T-helper 9 cell (primary cell): Measurements from ENCODE around the gene MRPS7.
"Not testable (repeated sequence)": the region's sequence is repeated elsewhere in the genome, so short reads cannot be mapped to it uniquely, and the experiment has no call there.

Experiments used
- DNase-seq: peaks from one replicate; pipeline ENCODE4 v3.0.0-alpha.2; 2020

The MRPS7 gene

DNA sequence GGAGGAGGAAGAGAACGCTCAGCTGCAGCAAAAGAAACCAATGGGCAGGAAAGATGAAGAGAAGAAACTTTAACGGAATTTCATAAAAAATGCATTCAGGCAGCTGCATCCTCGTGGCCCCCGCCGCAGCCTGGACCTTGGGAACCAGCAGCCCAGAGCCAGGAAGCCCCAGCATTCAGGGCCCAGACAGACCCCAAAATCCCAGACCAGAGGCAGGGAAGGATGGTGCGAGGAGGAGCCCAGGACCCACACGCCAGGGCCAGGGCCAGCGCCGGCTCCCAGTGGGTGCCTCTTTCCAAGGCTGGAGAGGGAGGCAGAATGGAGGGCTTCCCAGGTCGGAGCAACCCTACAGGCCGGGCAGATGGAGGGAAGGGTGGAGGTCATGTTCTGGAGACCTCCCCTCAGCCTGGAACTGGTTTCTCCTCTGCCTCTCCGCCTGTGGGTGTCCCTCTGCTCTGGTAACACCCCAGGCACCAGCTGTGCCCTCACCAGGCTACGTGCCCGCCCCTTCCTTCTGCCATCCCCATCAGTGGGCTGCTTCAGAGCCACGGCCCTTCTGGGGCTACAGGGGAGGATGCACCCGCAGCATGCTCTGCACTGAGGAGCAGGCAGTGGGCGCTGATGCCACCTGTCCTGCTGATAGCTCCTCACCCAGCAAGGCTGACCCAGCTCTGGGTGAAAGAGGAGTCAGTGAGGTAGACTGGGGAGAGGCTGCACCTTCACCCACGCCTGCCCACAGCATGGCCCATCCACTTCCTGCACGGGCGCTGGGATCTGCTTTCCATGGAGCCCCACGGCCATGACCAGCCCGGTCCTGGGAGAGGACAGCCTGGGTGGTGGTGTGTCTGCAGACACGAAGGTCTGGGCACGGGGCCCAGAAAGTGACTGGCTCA, 10.5 kb downstream of the MRPS7 start:
- DNase-seq = no peak

DNA sequence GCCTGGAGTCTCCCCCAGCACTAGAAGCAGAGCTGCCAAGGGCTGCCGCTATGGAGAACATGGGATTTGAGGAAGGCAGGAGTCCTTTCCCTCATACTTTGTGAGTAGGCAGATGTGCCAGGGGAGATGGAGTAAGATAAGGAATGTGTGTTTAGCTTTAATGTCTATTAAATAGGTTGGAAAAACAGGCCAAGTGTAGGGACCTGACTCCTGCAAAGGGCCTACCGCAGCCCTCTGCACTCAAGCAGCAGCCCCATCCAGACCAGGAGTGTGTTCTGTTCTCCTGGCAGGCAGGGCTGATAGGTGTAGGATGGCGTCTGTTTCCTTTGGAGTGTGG, 11.1 kb downstream of the MRPS7 start:
- DNase-seq = no peak

DNA sequence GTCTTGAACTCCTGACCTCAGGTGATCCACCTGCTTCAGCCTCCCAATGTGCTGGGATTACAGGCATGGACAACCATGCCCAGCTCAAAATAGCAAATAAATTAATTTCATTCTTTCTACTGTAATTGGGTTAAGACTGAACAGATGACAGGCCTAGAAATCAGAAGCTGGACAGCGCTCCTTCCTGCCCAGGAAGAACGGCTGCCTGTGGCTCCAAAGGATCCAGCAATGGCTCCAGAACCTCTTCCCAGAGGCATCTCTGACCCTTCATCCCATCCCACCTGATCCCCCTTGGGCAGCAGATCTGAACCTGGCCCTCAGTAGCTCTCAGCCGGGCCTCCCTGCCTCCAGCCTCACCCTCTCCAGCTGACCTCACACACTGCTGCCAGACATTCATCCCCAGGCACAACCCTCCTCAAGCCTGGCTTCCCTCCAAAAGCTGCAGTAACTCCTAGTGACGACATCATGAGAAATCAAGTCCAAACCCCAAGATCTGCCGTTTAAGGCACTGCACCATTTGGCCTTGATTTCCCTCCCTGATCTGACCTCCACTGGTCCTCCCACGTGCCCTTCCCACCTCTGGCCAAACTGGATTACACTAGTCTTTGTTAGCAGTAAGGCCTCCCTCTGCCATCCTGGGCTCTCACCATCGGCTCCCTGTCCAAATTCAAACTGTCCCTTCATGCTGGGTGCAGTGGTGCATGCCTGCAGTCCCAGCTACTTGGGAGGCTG, 12.5 kb downstream of the MRPS7 start:
- no peak for DNase-seq

DNA sequence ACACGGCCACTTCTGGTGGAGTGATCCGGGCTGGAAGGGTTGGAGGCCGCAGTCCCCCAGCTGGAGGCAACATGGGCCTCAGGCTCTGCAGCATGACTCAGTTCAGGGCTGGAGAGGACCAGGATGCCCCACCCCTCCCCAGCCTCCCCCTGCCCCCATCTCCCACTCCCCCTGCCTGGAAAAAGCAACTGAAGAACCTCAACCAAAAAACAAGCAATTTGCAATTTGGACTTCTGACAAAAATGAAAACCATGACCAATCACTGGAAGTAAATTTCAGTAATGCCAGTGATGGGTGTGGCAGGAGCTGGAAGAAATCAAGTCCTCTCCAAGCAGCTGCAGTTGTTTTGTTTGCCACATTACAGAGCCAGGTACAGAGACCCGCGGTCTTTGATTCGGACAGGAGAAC, 16.0 kb downstream of the MRPS7 start:
- DNase-seq = no peak

DNA sequence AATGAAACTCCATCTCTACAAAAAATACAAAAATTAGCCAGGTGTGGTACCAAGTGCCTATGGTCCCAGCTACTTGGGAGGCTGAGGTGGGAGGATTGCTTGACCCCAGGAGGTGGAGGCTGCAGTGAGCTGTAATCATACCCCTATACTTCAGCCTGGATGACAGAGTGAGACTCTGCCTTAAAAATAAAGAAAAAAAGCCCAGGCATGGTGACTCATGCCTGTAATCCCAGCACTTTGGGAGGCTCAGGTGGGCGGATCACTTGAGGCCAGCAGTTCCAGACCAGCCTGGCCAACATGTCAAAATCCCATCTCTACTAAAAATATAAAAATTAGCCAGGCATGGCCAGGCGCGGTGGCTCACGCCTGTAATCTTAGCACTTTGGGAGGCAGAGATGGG, 18.5 kb downstream of the MRPS7 start:
- not testable (repeated sequence) for DNase-seq

DNA sequence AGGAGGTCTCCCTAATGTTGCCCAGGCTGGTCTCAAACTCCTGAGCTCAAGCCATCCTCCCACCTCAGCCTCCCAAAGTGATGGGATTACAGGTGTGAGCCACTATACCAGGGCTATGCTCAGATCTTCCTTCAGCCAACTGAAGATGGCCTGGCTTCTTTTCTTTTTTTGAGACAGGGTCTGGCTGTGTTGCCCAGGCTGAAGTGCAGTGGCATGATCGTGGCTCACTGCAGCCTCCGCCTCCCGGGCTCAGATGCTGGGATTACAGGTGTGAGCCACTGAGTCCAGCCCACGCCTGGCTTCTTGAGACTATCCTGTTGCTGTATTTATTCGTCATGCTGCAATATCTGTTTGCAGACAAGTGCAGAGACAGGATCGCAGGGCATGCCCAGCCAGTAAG, 23.4 kb downstream of the MRPS7 start:
- no peak for DNase-seq

DNA sequence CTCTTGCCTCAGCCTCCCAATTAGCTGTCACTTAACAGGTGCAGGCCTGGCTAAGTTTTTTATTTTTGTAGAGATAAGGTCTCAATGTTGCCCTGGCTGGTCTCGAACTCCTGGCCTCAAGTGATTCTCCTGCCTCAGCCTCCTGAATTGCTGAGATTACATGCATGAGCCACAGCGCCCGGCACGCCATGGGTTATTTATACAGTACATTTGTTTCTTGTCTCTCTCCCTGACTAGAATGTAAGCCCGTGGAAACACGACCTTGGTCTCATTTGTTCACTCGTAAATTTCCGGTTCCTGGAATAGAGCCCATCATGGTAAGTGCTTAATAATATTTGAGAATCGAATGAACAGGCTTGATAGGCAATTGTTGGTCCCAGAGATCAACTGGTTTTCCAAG, 25.5 kb downstream of the MRPS7 start:
- no peak for DNase-seq

DNA sequence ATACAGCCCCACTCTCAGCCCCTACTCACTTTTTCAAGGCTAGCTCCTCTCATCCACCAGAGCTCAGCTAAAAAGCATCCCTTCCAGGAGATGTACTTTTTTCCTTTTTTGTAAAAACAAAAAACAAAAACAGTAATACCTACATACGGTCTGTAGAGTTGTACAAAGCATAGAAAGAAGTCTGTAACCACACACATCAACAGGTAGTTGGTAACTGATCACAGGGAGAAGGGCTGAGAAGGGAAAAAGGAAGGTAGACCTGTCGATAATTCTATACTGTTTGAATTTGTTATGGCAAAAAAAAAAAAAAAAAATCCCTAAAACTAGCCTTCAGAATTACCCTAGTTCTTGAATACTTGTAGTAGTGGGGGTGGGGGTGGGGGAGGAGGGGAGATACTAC, 26.7 kb downstream of the MRPS7 start:
- DNase-seq = no peak

DNA sequence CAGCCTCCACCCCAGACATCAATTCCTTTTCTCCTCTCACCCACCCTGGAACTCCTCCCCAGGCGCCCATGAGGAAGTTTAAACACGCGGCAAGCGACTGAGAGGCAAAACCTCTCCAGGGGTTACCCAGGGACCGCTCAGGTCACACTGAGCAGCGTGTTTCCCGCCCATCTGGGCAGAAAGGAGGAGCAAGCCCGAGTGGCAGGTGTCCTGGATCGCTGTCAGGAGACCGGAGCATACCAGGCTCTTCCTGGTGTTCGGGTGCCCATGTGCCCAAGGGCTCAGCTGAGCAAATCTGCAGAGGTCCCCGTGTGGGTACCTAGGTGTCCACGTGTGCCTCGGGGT, 27.1 kb downstream of the MRPS7 start:
- peak; percentile 35 for DNase-seq

DNA sequence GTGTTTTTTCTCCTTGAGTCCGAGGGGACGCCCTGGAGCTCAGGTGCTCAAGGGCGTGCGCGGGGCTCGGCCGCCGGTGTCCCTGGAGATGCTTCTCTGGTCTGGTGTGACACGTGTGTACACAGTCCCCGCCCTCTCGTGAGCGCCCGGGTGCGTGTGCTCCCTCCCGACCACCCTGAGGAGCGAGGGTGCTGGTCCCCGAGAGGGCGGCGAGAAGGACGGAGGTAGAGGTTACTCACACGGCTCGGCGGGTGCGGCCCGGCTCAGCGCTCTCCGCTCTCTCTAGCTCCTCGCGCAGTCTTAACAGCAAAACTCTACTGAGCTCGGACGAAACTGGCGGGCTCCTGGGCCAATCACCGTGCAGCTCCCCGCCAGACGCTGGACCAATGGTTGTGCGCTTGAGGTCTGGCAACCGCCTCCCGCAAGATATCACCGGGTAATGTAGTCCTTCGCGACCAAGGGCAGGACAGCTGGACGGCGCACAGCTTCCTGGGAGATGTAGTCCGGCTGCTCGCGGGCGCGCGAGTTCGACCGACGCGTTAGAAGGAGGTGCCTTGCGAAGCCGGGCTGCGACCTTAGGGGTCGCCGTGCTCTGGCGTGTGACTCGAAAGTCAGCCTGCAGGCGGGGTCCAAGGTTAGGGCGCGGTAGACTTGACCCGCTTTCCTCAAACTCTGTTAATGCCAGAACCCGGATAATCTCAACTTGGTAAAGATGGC, 27.6 kb downstream of the MRPS7 start, which contains the start of gene SLC25A19:
TSS of gene SLC25A19 (minus strand) at position 319 of the 717 bp plus-strand sequence. CDS start 2,669 bp downstream, outside the sequence.
- peak; percentile 94 for DNase-seq

DNA sequence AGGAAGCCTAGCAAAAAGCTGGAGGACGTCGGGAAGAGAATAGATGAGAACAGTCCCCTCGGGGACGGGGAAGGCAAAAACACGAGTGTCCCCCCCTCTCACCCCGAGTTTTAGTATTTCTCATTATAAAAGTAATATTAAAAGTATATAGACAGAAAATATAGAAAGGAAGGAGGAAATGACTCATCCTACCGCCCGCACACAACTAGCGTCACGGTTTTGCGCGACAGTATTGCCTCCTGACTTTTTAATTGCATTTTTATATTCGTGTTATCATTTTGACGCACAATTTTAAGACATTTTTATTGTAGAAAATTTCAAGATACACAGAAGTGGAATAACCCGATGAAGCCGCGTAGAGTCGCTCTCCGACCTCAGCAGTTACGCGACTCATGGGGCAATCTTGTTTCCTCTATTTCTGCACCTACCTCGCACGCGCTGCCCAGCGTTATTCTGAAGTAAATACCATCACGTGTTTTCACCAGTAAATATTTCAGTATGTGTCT, 28.2 kb downstream of the MRPS7 start:
- DNase-seq = peak; percentile 48

DNA sequence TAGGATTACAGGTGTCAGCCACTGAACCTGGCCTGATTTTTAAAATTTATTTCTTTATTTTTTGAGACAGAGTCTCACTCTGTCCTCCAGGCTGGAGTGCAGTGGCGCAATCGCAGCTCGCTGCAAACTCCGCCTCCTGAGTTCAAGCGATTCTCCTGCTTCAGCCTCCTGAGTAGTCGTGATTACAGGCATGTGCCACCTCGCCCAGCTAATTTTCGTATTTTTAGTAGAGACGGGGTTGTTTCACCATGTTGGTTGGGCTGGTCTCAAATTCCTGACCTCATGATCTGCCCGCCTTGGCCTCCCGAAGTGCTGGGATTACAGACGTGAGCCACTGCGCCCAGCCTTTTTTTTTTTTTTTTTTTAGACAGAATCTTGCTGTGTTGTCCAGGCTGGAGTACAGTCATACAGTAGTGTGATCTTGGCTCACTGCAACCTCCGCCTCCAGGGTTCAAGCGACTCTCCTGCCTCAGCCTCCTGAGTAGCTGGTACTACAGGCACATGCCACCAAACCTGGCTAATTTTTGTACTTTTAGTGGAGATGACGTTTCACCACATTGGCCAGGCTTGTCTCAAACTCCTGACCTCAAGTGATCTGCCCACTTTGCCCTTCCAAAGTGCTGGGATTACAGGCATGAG, 31.2 kb downstream of the MRPS7 start:
- not testable (repeated sequence) for DNase-seq

DNA sequence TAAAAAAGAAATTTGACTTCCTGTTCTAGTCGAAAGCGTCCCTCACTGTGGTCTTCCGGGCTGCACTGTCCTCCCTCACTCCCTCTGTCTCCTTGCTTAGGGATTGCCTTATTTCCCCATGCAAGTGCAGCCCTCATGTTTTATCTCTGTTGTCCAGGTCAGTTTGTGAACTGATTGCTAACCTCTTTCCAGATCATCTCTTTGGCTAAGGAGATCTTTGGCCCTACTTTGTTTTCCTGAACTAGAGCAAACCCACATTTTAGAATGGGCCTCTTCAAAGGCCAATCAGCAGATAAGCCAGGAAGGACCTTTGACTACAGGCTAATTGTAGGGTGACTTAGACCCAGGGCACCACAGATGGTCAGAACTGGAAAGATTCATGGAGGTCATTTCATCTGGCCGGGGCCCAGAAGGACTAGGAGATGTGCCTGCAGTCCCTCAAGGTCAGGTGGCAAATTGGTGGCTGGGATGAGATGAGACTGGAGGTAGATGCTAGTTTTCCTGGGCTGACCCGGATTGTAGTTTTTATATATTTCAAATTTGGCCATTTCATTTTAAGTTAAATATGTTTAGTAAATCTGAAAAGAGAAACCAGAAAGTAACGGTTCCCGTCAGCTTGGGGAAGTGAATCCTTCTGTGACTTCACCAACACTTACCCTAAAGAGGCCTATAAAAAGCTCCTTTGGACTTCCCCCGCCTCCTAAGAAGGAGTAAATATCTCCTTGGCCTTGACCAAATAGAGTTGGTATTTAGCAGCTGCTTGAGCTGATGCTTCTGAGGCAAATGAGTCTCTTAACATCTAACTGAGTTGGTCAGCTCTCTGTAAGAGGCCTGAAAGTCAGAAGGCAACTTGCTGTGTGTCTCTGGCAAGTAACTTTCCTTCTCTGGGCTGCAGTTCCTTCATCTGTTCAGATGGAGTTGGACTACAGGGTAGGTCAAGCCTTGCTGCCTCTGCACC, 33.8 kb downstream of the MRPS7 start:
- DNase-seq = no peak

DNA sequence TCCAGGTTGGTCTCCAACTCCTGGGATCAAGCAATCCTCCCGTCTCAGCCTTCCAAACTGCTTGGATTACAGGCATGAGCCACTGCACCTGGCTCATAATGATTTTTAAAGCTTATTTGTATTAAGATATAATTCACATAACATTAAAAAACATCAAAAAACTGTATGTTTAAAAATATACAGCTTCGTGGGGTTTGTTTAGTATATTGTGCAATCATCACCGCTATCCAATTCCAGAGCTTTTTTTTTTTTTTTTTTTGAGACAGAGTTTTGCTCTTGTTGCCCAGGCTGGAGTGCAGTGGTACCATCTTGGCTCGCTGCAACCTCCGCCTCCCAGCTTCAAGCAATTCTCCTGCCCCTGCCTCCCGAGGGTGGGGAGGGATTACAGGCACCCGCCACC, 38.6 kb downstream of the MRPS7 start:
- DNase-seq = no peak

DNA sequence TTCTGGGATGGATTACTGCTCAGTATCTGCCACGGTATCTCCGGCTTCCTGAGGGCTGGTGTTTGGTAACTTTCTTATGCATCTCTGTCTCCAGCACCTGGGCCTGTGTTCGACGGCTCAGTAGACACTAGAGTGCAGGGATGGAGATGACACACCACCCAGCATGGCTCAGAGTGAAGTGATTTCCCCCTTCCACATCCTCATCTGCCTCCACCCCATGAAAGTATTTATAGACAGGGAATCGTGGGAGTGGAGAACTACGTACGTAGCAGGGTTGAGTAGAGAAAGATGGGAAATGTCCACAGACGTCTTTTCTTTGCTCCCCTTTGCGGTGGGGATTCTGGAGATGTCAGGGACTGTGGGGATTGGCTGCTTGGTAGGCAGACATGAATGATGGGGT, 39.4 kb downstream of the MRPS7 start:
- DNase-seq = no peak

DNA sequence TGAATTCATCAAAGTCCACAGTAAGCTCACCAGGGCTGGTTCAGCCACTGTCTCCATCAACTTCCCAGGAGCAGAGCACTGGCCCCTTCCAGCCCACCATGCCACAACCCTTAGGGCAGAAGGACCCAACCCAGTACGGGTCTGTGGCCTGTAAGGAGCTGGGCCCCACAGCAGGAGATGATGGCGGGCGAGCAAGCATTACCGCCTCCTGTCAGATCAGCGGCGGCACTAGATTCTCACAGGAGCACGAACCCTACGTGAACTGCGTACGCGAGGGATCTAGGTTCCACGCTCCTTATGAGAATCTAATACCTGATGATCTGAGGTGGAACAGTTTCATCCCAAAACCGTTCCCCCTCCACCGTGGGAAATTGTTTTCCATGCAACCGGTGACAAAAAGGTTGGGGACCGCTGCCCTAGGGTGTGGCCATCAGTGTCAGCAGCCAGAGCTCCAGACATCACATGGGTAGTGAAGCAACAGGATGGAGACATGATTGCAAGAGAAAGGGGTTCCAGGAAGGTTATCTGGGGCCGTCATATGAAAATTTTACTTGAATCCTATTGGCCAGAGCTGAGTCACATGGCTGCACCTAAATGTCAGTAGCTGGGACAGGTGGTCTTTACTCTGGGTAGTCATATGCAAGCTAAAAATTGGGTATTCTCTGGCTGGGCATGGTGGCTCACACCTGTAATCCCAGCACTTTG, 40.0 kb downstream of the MRPS7 start:
- no peak for DNase-seq

DNA sequence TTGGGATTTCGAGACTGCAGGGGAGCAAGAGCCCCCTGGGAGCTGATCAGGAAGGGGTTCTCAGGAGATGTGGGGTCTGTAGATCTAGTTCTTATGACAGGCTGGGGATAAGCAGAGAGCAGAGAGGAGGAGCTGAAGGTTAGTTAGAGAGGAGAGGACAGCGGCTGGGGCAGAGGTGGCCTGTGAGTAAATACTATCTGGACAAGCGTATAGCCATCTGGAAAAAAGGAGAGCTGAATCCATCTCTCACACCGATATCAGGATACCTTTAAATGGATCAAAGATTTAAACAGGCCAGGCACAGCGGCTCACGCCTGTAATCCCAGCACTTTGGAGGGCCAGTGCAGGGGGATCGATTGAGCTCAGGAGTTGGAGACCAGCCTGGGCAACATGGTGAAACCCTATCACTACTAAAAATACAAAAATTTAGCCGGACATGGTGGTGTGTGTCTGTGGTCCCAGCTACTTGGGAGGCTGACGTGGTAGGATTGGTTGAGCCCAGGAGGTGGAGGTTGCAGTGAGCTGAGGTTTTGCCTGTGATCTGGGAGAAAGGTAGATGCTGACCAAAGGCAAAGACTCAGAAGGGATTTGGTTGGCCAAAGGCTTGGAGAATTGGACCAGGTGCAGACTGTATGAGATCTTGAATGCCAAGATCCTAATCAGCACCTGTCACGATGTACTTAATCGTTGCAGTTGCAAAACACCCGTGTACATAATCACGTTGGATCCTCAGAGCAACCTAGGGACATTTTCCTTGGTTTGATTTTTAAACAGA, 46.5 kb downstream of the MRPS7 start:
- no peak for DNase-seq

DNA sequence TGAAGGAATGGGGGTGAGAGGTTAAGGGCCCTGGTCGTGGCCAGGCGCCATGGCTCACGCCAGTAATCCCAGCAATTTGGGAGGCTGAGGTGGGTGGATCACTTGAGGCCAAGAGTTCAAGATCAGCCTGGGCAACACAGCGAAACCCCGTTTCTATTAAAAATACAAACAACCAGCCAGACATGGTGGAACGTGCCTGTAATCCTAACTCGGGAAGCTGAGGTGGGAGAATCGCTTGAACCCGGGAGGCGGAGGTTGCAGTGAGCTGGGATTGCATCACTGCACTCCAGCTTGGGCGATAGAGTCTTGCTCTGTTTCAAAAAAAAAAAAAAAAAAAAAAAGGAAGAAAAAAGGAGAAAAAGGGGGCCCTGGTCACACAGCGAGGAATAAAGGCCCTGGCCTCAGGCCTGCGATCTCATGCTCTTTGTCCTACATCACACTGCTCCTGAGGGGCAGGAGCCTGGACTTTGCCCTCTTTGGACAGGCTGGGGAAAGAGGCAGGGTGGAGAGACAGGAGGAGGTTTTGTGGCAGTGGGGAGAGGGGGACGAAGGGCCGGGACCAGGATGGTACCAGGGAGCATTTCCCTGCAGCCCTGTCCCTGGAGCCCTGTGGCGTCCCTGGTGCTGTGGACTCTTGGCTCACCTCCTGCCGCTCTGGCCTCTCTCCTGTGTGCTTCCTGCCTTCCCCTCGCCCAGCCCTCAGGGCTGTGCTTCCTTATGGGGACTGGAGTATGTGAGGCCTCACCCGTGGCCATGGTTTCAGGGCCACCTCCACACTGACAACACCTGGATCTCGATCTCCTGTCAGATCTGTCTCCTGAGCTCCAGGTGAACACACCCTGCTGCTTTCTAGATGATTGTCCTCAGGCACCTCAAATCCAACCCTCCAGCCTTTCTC, 47.3 kb downstream of the MRPS7 start:
- no peak for DNase-seq

DNA sequence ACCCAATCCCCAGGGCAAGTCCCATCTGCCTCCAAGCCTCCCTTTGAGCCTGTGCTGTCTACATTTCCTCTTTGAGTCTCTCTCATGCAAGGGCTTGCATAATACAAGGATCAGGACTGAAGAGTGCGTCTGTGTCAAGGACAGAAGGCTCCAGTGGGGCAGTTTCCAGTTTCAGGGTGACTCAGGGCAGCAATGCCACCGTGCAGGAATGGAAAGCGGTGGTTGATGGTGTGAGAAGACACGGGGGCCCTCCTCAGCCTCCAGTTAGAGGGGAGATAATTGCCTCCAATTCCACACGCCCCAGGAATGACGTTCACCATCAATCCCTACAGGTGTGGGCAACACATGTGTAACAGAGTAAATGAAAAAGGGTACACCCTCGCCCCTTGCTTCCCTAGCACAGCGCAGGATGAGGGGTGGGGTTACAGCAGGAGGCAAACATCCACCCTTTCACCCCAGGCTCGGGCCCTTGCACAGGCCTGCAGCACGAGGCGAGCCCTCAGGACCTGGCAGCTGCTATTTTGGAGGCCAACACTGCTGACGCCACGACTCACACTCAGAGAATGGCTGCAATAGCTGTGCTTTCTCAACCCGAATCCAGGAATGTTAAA, 52.4 kb downstream of the MRPS7 start:
- no peak for DNase-seq
